Mesothelial cell of epicardium (in vitro differentiated cells): Measurements from ENCODE around the gene ATG4A. TPM values are rescaled to one million over a fixed set of nuclear protein-coding genes. Genes with fewer than 3 reads are reported as not detected.

ENCODE experiments used
- DNase-seq, 2 experiments: peaks; one replicate each; pipeline ENCODE4 v3.0.0; 2021; ENCODE audit warnings: low spot score in 2 of 2; ENCODE audit not compliant: unreplicated experiment in 2 of 2
- H3K27ac Mint-ChIP-seq: 2 replicates; pipeline ENCODE4 v1.8.0; 2021; ENCODE audit warnings: mixed read lengths
- H3K27me3 Mint-ChIP-seq: 2 replicates; pipeline ENCODE4 v1.8.0; 2021; ENCODE audit warnings: low read depth, mixed read lengths
- H3K36me3 Mint-ChIP-seq: 2 replicates; pipeline ENCODE4 v1.8.0; 2021; ENCODE audit warnings: mixed read lengths
- H3K4me1 Mint-ChIP-seq: 2 replicates; pipeline ENCODE4 v1.8.0; 2021; ENCODE audit warnings: mixed read lengths
- H3K4me3 Mint-ChIP-seq: 2 replicates; pipeline ENCODE4 v1.8.0; 2021; ENCODE audit warnings: mild to moderate bottlenecking, moderate library complexity, mixed read lengths
- H3K9me3 Mint-ChIP-seq: 2 replicates; pipeline ENCODE4 v1.8.0; 2021; ENCODE audit warnings: mixed read lengths
- CTCF ChIP-seq: fragments of 200-600 bp; sonication (generic); IDR thresholded peaks from one replicate; pipeline ENCODE4 v1.5.0; 2021; ENCODE audit warnings: antibody characterized with exemption; ENCODE audit not compliant: unreplicated experiment
- total RNA-seq: library from RNA; stranded (reverse); gene quantifications from 3 replicates; pipeline ENCODE4 v1.2.1, GENCODE V29; 2021

ATG4A gene
- total RNA-seq, 1 donor from 2014 or later, result 7.9 TPM

- Mint-ChIP-seq H3K36me3 (no peaks in the 10 kb centered on the region), H3K4me3 (no peak overlapping the region)
Measured at GRCh38 chrX:108059801-108060200, 31.8 kb upstream of the ATG4A start.

DNA sequence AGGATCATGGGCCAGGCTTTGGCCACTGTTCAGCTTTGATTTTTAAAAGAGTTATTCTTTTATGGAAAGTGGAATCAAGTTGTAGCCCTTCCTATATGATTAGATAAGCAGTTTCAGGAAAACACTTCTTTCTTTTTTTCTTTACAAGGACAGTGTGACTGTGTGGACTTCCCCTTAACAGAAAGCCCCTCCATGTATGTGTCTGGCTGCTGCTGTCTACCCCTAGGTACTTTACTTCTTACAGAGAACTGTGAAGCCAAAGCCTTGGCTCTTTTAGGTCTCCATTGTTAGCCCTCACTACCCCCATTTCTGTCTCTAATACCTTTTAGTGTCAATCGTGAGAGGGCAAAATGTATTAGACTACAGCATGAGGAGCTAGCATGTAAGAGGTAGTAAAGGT lies 27.6 kb upstream of the ATG4A start:
- Mint-ChIP-seq H3K9me3 (no peaks in the 10 kb centered on the region), H3K27me3 (peaks cover 1% of the 10 kb centered on the region), H3K27ac (no peak overlapping the region), H3K4me3 (no peak overlapping the region), H3K4me1 (peaks cover 5% of the 10 kb centered on the region), H3K36me3 (no peaks in the 10 kb centered on the region)
- DNase-seq, result no peak
- TF ChIP-seq CTCF, result no peak

More at GRCh38 chrX:108059801-108060200, 31.8 kb upstream of the ATG4A start:
- Mint-ChIP-seq H3K27me3 (no peaks in the 10 kb centered on the region), H3K4me1 (no peaks in the 10 kb centered on the region), H3K27ac (no peak overlapping the region), H3K9me3 (peaks cover 4% of the 10 kb centered on the region)
- no peak for DNase-seq
- no peak for TF ChIP-seq CTCF

- no peaks in the 10 kb centered on the region for H3K36me3 Mint-ChIP-seq
- TF ChIP-seq CTCF, result no peak
Measured at GRCh38 chrX:108064613-108065012, 27.0 kb upstream of the ATG4A start.

GRCh38 chrX:108068121-108068520 lies 23.5 kb upstream of the ATG4A start:
- H3K9me3 Mint-ChIP-seq, result no peaks in the 10 kb centered on the region
- no peak overlapping the region for H3K27ac Mint-ChIP-seq
- peaks cover 9% of the 10 kb centered on the region for H3K4me1 Mint-ChIP-seq
- no peak for DNase-seq
- no peak for TF ChIP-seq CTCF
- H3K27me3 Mint-ChIP-seq, result peaks cover 1% of the 10 kb centered on the region
- no peak overlapping the region for H3K4me3 Mint-ChIP-seq
- no peaks in the 10 kb centered on the region for H3K36me3 Mint-ChIP-seq

More at GRCh38 chrX:108064613-108065012, 27.0 kb upstream of the ATG4A start:
- H3K9me3 Mint-ChIP-seq, result no peaks in the 10 kb centered on the region
- H3K4me3 Mint-ChIP-seq, result no peak overlapping the region
- DNase-seq, result no peak
- peaks cover 5% of the 10 kb centered on the region for H3K4me1 Mint-ChIP-seq
- peaks cover 1% of the 10 kb centered on the region for H3K27me3 Mint-ChIP-seq
- no peak overlapping the region for H3K27ac Mint-ChIP-seq

DNA sequence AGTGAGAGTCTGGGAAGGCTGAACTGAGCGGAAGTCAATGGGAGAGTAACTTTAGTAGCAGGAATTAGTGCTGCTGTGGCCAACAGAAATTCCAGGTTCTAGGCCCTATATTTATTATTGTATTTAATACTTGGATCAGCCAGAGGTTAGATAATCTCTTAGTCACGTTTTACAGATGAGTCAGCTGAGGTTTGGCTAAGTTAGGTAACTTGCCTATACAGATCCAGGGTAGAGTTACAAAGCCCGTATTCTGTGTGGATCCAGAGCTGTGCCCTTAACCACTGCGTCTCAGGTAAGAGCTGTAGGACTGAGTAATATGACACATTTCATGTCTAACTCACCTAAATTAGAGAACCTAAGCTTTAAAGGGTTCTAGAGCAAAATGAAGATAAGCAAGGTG lies 20.7 kb upstream of the ATG4A start:
- Mint-ChIP-seq H3K4me3 (no peak overlapping the region), H3K27me3 (peaks cover 1% of the 10 kb centered on the region), H3K9me3 (no peaks in the 10 kb centered on the region), H3K27ac (no peak overlapping the region), H3K4me1 (peaks cover 9% of the 10 kb centered on the region), H3K36me3 (no peaks in the 10 kb centered on the region)
- DNase-seq, result no peak
- no peak for TF ChIP-seq CTCF

GRCh38 chrX:108071578-108071977 lies 20.0 kb upstream of the ATG4A start:
- Mint-ChIP-seq H3K9me3 (no peaks in the 10 kb centered on the region), H3K4me3 (no peak overlapping the region), H3K27ac (no peak overlapping the region), H3K27me3 (peaks cover 1% of the 10 kb centered on the region), H3K4me1 (peaks cover 8% of the 10 kb centered on the region), H3K36me3 (no peaks in the 10 kb centered on the region)
- no peak for DNase-seq
- TF ChIP-seq CTCF, result no peak
